GM19193 (cell line): Measurements from ENCODE around the gene ABHD16A.

ENCODE experiments used
- POLR2A ChIP-seq: IDR thresholded peaks from 4 replicates; pipeline ENCODE4 v1.6.1; 2011; ENCODE audit not compliant: insufficient read depth, insufficient read length; ENCODE audit errors: extremely low read depth

ABHD16A gene

DNA sequence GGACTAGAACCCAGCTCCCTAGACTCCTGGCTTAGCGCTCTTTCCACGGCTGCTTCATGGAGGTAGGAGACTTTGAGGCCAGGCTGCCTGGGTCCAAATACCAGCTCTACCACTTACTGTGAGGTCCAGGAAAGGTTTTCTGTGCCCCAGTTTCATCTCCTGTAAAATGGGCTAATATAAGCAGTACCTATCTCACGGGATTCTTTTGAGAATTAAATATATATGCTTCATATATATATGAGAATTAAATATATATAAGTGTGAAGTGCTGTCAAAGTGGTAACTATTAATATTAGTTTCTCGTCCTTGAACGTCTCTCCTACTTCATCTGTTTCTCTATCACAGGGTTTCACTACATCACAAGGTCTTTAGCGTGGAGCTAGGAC is 12.1 kb downstream of the ABHD16A start:
- no peak for TF ChIP-seq POLR2A

DNA sequence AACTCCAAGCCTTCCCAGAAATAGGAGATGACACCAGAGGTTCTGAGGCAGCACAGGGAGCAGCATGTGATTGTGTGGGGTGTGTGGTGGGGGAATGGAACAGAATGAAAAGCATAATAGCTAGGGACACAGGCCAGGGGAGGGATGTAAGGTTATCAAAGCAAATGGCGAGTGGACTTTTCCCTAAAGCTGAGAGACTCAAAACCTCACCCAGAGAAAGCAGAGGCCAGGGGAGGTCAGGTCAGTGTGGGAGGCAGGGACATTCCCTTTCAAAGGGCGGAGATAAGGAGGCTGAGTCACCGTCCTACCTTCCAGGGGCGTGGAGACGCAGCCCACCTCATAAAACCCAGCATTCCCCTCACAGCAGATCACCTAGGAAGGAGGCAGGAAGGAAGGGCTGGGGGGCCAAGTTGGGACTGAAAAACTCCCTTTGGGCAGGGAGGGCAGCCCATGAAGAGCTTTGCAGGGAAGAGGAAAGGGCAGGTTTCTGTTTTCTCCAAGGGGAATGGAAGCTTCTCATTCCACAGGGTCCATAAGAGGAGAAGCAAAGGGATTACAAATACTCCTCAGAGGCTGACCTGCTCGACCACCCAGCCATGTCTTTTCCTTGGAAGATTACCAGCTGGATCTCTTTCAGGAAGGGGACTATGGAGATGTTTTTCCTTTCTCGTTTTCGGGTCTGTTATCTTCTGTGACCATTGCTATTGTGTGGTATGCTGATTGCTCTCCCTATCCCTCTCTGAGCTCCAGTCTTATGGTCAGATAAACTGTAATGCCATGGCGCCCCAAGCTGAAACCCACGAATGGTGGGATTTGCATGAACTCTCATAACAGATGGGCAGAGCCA is 12.7 kb downstream of the ABHD16A start:
- TF ChIP-seq POLR2A, result no peak

DNA sequence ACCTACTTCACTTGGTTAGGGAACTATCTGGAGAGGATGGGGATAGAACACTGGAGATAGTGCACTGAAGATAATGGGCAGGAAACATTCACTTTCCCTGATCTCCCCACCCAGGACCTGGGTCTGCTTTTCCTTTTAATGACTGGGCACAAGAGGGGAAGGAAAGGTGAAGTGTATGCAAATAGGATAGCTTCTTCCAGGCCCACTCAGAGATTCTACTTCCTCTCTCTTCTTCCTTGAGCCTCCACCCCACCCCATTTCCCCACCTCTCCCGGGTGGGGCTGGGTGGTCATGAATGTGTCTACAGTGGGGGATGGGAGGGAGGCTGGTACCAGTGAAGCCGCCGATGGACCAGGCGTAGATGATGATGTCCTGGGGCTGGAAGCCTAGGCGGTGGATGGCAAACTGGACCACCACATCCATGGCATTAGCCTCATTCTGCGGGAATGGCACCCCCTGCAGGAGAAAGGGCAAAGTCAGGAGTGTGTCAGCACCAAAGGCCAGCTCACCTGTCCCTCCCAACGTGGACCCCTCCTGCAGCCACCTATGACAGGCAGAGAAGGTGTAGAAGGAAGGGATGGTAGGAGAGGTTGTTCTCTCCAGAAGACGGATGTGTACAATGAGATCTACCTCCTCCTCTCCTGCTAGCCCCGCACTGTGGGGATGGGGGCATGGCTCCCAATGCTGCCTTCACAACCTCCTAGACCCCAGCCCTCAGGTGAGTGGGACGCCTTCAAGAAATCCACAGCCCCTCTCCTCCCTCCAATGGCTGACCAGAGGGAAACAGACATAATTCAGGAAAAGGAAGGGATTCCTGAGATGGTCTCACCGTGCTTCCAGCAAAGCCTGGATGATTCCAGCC is 13.6 kb downstream of the ABHD16A start:
- TF ChIP-seq POLR2A, result no peak

DNA sequence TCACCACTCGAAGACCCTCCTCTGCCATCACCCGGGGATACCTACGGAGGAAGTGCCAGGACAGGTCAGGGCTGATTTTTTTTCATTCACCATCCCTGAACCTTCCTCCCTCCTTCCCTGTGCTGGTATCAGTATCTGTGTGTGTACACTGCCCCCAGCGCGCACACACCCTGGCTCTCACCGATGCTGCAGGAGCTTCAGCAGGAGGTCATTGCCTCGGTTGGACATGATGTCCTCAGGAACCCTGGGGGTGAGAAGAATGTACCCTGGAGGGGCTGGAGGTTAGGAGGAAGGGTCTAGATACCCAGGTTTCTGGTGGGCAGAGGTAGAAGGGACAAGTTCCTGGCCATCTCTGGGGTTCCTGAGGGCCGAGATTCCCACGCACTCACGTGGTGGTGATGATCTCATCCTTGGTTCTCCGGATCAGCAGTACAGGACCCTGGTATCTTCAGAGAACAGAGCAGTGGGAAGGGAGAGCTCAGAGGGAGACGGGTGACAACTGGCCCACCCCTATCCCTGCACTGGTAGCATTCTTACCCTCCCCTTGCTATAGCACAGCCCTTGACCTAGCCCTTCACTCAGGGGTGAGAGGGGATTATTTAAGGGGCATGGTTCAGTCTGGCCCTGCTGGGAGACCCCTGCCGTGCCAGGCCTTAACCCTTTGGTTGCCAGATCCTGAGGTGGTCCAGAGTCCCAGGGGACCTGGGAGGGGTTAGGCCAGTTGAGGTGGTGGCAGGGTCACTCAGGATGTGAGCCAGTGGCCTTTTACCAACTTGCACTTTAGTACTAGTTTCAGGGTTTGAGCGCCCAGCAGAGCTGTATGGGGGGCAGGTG is 15.0 kb downstream of the ABHD16A start:
- no peak for TF ChIP-seq POLR2A

DNA sequence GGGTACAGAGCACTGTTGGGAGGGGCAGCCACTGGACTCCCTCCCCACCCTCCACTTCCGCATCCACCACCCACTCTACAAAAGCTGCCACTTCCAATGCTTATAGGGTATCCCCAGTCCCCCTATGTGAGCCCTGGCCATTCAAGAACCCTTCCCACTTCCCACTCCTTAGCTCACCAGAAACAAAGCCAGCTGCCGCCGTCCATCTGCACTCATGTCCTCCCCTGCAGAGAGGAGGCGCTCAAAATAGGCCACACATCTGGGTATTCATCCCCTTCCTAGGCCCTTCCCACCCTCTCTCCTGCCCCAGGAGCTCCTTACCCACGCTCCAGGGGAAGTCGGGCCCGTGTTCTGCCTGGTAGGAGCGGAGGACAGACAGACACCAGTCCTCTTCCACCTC is 15.8 kb downstream of the ABHD16A start:
- no peak for TF ChIP-seq POLR2A

DNA sequence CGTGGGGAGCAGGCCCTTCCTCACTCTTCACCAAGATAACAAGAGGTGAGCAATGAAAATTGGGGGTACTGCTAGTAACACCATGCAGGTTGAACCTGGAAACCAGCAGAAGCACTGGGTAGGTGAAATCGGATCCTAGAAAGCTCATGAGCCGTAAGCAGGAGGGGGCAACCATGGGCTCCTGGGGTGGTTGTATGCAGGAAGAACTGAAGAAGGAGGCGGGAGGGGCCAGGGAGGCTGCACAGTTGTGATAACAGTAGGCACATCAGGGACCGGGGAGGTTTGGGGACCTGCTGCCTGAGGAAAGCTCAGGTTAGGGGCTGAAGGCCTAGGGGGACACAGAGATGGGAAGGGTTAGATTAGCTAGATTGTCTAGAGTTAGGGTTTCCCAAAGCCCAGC is 16.6 kb downstream of the ABHD16A start:
- no peak for TF ChIP-seq POLR2A

DNA sequence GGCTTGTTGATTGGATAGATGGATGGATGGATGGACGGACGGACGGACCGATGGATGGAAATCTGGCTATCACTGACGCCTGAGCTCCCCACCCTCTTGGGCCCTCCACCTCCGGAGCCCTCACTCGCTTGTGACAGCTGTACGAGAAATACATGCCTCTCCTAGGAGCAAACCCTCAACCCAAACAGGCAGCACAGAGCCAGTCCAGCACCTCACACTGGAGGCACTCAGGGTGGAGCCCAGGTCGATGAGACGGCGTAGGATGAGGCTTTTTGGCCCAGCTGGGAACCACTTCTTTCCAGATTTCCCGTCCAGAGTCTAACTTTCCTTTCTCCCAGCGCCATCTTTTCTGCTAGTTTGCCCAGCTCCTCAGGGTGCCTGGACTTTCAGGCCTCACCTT is 19.5 kb downstream of the ABHD16A start:
- TF ChIP-seq POLR2A, result no peak

DNA sequence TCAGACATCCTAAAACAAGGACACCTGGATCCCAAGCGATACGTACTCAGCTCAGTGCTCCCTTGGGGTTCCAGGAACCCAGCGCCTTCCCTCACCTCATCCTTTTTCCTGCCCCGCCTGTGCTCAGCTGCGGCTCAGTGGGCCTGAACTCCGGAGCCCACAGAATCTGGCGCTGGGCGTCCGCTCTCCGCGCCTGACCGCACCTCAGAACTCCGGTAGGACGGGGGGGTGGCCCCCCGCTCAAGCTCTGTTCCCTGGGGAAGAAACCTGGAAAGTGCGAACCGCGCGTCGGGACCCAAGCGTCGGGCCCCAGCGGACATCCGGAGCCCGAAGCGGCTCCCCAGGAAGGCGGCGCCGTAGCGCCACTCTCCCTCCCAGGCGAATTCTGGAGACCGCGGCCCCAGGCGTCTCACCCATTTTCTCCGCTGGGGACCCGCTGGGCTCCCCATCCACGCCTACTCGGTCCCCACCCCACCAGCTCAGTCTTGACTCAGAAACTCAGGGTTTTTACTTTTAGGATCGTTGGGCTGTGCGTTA is 21.9 kb downstream of the ABHD16A start:
- no peak for TF ChIP-seq POLR2A

DNA sequence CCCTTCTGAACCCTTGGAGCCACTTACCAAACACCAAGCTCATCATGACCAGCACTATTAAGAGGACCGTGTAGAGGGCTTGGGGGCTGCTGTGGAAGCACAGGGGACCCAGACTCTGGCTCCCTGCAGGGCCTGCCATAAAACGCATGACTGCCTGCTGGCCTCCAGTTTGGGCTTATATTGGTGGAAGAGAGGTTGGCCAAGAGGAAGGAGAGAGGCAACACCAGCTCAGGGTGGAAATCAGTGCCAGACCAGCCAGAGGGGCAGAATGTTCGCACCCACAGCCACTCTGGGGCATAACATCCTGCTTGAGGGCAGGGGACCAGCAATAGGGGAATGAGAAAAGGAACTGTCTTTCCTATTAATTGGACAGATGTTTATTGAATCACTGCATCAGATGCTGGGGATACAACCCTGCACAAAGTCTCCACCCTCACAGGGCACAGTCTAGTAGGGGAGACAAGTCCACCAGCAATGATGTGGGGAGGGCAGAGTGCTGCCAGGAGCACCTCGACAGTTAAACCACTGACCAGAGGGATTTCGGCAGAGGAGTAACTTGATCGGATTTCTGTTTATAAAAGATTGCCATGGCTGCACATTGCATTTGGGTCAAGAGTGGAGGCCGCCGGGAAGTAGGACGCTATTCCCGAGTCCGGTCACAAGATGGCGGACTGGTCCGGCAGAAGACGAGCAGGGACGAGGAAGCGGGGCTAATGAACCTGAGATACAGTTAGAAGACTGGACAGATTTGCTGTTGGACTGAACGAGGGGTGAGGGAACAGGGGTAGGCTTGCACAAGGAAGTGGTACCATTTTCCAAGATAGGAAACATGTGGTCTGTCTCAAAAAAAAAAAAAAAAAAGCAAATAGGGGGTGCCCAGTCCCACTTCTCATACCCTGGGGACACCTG is 22.6 kb downstream of the ABHD16A start, which contains the start of gene LY6G5C:
LY6G5C (minus strand) TSS at position 842 of the 909 bp plus-strand sequence; CDS start at position 148, 694 bp downstream.
- TF ChIP-seq POLR2A, result no peak

DNA sequence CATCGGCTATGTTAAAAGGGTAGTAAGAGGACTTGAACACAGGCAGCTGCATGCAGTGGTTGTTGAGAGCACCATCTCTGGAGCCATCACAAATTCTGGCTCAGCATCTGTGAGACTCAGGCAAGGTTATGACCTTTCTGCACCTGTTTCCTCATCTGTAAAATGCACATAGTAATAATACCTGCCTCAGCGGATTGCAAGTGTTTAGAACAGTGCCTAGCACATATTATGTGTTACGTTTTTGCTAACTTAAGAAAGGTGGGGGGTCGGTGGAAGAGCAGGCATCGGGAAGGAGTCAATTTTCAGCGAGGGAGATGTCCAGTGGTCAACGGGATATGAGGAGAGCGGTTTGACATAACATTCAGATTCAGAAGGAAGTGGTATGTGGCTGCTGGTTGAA is 25.2 kb downstream of the ABHD16A start:
- no peak for TF ChIP-seq POLR2A

DNA sequence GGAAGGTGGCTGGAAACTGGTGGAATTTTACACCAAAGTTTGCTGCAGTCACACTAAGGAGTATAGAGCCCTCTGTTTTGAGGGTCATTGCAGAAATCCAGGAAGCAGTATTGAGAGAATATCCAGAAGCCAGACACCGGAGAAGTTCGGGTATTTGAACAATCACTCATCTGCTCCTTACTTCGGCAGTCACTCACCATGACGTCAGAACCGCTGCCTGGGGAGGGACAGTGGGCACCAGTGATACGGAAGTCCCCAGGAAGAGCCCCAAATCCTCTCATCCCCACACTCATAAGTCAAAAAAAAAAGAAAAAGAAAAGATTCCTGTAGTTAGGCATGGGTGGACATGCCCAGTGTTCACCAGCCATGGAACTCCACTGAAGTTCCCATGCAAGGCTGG is 26.2 kb downstream of the ABHD16A start:
- TF ChIP-seq POLR2A, result no peak

DNA sequence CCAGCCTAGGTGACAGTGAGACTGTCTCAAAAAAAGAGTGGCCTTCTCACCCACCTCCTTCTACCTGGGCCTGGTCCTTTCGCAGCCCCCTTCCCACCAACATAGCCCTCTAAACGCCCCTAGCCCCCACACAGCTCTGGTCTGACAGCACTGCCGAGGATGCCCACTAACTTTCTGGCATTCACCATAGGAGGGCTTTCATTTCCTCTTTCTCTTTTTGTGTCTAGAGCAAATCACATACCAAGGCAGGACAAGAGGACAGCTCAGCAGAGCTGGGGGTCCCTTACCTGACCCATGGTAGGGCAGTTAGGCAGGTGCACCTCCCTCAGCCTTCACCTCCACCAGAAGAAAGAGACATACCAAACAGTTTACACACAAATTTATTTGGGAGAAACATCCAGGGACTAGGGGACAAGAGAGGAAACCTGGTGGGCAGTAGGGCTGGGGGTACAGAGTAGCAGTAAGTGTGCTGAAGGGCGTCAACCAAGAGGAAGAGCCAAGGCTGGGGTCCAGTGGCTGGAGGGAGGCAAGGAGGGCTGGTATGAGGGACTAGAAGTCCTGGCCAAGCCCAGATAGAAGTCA is 26.7 kb downstream of the ABHD16A start:
- no peak for TF ChIP-seq POLR2A

DNA sequence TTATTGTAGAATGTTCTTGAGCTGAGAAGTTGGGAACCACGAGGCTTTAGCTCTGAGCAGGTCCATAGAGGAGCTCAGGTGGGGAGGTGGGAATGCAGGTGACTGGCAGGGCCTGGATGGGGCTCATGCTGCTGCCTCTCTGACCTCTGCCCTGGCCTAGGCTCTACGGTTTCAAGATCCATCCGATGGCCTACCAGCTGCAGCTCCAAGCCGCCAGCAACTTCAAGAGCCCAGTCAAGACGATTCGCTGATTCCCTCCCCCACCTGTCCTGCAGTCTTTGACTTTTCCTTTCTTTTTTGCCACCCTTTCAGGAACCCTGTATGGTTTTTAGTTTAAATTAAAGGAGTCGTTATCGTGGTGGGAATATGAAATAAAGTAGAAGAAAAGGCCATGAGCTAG is 33.4 kb downstream of the ABHD16A start, which contains the start of gene LY6G5B:
LY6G5B (plus strand) TSS at position 301 of the 400 bp plus-strand sequence. CDS start 975 bp downstream, outside the sequence.
- no peak for TF ChIP-seq POLR2A
